ENCODE results near the gene STUB1.
A peak's percentile ranks its signal among the peaks of the same experiment; 100 is the strongest.

The STUB1 gene

DNA sequence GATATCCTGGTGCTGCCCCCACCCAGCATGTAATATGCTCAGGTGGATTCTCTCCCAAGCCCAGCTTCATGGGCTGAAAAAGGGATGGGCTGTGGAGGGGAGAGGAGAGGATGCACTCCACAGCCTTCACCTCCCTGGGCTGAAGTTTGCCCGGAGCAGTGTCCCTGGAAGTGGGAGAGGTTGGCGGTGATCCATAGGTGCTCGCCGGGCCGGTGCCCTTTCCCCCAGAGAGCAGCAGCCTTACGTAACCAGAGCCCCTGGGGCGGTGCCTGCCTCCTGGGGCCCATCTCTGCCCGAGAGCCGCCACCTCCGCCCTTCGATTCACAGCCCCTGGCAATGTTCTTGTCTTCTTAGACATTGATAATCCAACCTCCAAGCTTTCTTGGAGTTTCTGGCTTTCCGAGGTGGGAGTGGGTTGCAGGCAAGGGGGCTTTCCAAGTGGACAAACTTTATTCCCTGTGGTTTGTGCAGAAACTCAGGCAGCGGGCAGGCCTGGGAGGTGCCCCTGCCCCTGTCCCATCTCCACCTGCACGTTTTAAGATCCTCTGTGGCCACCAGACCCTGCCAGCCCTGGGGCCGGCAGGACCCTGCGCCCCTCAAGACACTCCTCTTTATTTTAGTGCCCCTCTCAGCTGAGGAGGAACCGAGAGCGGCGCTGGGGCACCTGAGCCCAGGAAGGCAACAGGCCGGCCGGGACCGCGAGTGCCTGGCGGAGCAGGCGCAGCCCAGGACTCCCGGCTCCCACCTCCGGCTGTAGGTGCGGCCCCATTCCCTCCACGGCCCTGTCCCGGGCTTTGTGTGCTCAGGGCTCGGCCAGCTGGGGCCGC is 34.1 kb upstream of the STUB1 start:
- no peak for DNase-seq

GRCh38 chr16:646679-647172 is 33.5 kb upstream of the STUB1 start:
- no peak for DNase-seq

DNA sequence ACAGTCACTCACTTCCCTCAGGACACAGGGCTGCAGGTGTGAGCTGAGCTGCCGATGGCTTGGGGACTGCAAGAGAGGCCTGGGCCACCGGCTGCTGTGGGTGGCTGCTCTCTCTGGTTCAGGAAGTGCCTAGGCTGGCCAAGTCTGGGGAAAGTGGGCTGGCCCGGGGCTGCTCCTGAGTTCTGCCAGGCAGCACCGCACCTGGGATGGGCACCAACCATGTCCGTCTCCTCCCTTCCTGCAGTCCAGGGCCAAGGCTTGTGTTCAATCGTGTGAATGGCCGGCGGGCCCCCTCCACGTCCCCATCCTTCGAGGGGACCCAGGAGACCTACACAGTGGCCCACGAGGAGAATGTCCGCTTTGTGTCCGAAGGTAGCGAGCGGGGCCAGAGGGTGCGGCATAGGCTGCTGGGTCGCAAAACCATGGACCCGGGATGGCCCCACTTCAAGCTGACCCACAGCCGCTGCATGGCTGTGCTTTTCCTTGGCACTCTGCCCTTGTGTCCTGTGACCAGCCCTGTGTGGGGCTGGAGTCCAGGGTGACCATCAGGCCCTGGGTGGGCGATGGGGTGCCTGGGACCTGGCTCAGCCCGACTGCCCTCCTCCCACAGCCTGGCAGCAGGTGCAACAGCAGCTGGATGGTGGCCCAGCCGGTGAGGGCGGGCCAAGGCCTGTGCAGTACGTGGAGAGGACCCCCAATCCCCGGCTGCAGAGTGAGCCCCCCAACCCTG is 32.9 kb upstream of the STUB1 start:
- DNase-seq, result peak in 1 of 2 donors; percentile 14

DNA sequence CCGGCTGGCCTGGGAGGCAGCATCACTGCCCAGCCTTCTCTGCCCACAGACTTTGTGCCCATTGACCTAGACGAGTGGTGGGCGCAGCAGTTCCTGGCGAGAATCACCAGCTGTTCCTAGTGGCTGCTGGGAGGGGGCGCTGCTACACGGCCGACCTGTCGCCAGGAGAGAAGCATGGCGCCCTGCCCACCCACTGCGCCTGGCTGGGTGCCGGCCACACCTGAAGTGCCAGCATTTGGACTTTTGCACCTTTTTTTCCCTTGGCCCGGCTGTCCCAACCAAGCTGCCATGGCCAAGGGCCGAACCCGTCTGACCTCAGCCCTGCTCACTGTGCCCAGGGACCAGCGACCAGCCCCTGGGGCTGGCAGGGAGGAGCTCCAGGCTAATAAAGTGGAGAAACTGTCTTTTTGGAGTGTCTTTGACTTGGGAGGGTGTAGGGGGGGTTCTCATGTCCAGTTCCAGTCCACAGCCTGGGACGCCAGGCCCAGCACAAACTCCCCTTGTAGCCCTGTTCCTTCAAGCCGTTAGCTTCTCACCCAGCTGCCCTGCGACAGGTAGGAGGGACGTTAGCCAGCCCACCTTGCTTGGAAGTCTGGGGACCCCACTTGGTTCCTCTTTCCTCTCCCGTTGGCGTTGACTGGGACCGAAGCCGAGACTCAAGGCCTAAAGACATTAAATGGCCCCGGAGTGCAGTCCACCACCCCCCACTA is 32.0 kb upstream of the STUB1 start:
- peak in 1 of 2 donors; percentile 12 for DNase-seq

DNA sequence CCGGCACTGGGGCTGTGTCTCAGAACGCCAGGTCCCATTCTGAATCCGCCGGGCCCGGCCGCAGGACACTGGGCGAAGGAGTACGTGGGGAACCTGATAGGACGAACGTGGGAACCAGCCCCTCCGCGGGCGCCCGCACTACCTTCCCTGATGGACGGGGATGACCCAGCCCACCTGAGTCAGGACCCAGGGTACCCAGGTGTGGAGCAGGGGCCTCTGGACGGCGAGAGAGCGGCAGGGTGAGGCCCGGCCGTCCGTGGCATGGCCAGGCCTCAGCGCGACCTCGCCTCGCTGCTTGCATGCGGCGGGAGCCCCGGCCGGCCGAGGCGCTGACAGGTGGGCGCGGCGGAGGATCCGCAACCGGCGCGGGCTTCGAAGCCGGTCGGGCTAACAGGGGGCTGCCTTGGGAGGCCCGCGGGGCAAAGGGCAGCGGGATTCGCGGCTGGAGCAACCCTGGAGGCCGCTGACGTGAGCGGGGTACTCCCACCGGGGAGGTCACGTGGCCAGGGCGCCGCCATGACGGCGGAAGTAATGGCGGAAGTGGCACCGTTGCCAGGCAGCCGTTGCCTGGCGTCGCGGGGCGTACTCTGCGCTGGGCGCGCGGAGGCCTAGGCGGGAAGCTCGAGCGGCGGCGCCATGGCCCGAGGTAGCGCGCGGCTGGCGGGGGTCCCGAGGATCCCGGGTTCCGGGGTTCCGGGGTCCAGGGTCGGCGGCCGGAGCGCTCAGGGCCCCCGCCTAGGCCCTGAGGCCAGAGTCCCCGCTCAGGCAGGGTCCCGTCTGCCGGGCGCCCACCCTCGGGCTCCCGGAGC is 31.2 kb upstream of the STUB1 start, which contains the start of gene WDR90:
Gene WDR90 (plus strand): TSS at position 585 of the 809 bp plus-strand sequence. CDS start 52 bp downstream, at position 637.
- DNase-seq, result peak; percentile 80 to 91

GRCh38 chr16:649631-650030 is 30.6 kb upstream of the STUB1 start:
- no peak for DNase-seq

GRCh38 chr16:651844-652243 is 28.4 kb upstream of the STUB1 start:
- no peak for DNase-seq

GRCh38 chr16:652454-653305 is 27.5 kb upstream of the STUB1 start:
- no peak for DNase-seq

DNA sequence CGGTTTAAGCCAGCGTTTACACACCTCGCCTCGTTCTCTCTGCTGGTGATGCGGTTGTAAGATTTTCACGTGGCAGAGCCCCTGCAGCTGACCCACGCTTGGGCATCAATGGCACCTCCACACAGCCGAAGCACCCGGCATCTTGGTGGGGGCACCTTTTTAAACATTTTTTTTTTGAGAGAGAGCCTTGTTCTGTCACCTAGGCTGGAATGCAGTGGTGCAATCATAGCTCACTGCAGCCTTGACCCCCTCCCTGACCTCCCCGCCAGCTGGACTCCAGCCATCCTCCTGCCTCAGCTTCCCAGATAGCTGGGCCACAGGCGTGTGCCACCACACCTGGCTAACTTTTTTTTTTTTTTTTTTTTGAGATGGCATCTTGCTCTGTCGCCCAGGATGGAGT is 26.2 kb upstream of the STUB1 start:
- no peak for DNase-seq

DNA sequence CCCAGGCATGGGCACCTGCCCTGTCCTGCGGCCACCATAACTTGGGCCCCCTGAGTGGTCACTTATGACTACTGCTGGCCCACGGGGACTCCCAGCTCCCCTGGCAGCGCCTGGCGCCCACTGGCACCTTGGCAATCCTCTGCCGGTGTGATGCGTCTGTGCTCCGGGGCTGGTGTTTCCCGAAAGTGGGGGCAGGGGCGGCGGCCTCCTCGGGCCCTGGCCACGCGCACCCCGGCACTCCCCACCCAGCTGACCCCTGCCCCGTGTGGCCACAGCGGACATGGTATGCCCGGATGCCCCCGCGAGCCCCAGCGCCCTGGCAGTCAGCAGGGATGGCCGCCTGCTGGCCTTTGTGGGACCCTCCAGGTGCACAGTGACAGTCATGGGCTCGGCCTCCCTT is 22.7 kb upstream of the STUB1 start:
- no peak for DNase-seq

DNA sequence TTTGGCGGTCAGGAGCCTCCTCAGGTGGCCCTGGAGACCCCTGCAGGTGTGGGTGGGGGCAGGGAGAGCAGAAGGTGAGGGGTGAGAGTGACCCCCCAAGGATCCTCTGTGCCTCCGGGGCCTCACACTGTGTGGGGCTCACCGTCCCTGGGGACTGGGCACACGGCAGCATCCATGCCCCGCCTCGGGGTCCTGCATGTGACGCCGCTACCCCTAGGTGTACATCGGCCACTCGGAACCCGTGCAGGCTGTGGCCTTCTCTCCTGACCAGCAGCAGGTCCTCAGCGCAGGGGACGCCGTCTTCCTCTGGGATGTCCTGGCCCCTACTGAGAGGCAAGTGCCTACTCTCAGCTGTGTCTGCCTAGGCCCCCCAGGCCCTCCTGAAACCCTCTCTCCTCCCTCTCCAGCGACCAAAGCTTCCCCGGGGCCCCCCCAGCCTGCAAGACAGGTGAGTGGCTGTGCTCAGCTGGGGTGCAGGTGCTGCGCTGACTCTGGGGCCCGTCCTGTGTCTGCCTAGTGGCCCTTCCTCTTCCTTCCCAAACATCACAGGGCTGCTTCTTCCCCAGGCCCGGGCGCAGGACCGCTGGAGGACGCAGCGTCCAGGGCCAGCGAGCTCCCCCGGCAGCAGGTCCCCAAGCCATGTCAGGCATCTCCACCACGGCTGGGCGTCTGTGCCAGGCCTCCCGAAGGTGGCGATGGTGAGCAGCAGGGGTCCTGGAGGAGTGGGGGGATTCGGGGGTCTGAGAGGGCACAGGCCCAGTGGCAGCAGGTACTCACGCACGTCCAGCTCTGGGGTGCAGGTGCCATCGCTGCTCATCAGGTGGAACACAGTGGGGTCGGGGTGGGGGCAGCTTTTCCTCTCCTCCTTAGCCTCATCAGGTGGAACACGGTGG is 21.3 kb upstream of the STUB1 start:
- DNase-seq, result no peak

DNA sequence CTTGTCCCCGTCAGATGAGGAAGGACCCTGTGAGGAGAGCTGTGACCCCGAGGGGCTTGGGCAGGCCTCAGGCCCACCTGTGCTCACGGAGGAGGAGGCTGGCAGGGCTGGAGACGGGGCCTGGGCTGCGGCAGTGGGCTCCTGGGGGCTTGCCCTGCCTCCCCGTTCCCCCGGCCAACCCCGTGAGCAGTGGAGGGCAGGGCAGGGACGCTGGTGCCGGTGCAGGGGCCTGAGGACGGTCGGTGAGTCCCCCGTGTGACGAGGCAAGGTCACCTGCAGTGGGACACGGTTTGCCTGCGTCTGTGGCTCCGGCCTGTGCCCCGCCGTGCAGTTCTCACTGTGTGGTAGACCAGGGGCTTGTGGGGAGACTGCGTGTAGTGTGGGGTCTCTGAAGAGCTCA is 20.6 kb upstream of the STUB1 start:
- no peak for DNase-seq

DNA sequence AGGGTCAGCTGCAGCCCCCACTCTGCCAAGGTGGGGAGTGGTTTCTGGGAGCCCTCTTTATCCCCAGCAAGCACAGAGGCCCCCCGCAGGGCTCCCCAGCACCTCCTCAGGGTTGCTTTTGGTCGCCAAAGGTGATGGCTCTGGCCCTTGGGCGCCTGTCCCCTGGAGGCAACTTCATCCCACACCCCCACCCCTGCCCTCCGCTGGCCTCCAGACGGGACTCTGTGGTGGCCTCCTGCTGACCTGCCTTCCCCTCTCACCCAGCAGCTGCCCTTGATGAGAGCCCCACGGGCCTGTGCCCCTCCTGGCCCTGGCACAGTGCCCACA is 20.1 kb upstream of the STUB1 start:
- no peak for DNase-seq

DNA sequence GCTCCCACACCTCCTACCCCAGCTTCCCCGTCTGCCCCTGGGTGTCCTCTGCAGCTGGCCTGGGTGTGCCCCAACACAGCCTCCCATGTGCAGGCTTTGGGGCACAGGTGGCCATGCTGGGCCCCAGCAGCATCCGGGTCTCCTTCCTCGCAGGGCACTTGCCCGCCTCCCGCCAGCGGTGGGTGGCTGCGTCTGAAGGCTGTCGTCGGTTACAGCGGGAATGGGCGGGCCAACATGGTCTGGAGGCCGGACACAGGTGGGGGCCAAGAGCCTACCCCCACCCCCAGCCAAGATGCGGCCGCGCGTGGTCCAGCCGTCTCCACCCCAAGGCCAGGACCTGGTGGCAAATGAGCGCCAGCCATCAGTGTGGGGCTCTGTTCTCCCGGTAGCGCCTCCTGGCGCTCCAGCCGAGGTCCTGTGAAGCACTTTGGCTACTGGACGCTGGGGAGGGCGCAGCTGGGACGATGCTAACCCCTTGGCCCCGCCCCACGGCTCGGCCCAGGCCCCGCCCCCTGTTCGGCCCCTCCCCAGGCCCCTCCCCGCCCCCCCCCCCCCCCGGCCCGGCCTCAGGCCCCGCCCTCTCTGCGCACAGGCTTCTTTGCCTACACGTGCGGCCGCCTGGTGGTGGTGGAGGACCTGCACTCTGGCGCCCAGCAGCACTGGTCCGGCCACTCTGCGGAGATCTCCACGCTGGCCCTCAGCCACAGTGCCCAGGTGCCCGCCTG is 19.6 kb upstream of the STUB1 start:
- DNase-seq, result peak; percentile 84 to 88

DNA sequence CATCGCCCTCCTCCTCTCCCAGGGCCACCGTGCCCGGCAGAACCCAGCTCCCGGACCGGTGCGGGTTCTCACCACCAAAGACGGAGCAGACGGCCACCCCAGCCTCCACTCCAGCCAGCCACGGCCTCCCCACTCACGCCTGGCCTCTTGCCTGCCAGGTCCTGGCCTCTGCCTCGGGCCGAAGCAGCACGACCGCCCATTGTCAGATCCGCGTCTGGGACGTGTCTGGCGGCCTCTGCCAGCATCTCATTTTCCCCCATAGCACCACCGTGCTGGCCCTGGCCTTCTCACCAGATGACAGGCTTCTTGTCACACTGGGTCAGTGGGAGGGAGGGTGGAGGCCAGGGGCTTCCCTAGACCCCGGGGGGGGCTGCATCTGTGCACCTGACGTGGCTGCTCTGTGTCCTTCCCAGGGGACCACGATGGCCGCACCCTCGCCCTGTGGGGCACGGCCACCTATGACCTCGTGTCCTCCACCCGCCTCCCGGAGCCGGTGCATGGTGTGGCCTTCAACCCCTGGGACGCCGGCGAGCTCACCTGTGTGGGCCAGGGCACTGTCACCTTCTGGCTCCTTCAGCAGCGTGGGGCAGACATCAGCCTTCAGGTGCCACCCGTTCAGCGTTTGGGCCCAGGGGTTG is 18.9 kb upstream of the STUB1 start:
- no peak for DNase-seq

DNA sequence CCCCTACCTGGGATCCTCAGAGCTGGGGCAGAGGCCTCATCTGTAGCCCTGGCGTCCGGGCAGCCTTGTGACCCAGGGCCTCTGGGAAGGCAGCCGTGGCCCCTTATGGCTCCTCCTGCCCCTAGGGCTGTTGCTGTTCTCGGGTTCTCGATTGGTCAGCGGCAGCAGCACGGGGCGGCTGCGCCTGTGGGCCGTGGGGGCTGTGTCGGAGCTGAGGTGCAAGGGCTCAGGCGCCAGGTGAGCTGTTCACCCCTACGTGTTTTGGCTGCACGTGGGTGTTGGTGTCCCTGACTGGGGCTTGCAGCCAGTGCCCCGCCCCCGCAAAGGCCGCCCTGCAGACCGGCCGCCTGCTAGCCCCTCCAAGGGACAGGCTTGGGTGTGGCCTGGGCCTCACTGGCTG is 18.1 kb upstream of the STUB1 start:
- no peak for DNase-seq

GRCh38 chr16:662597-662996 is 17.6 kb upstream of the STUB1 start:
- no peak for DNase-seq

DNA sequence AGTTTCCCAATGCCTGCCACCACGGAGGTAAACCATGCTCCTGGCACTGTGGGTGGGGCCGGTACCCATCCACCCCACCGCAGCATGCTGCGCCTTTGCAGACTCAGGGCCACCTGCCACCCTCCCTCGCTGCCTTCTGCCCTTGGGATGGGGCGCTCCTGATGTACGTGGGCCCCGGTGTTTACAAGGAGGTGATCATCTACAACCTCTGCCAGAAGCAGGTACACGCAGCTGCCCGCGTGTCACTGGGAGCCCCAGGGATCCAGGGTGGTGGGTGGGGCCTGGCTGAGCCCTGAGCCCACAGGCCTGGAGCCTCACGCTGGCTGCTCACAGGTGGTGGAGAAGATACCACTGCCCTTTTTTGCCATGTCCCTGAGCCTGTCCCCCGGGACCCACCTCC is 13.6 kb upstream of the STUB1 start:
- DNase-seq, result no peak

- DNase-seq, result no peak
These were observed 13.0 kb upstream of the STUB1 start for GRCh38 chr16:667113-667779.

Data from hippocampal formation (tissue), 2 donors.